ENCODE data around the gene SERF2. TPM values are rescaled to one million over a fixed set of nuclear protein-coding genes. Genes with fewer than 3 reads are reported as not detected.

Gene SERF2
- total RNA-seq (2013; cell fraction: nucleolus; rRNA removed): 275 and 286 TPM in 2 replicates
- 464 and 511 TPM in 2 replicates for total RNA-seq (2014; rRNA removed)
- total RNA-seq (2014; rRNA removed; fragmentation: Illumina TruSeq; extraction: Trizol): 502 and 521 TPM in 2 replicates
- 905 and 909 TPM in 2 replicates for total RNA-seq (2021)
- 1,456 TPM for polyA plus RNA-seq (2011; ENCODE audit: low read depth)
- 480 and 731 TPM in 2 replicates for polyA plus RNA-seq (2011; rRNA removed)
- polyA plus RNA-seq (2011; cell fraction: cytosol; rRNA removed): 1,369 and 1,576 TPM in 2 replicates
- 749 and 909 TPM in 2 replicates for polyA plus RNA-seq (2011; cell fraction: nucleus; rRNA removed)
- polyA plus RNA-seq (2012): 1,320 and 1,529 TPM in 2 replicates
- polyA plus RNA-seq (2014; fragmentation: Illumina TruSeq; extraction: Trizol): 347 and 1,122 TPM in 2 replicates
- polyA plus RNA-seq (2014; fragmentation: Nextera tagmentation; extraction: Ambion mirVana): 1,000 to 10,000 TPM; 4,056 to 4,159 TPM
- polyA plus RNA-seq (2014; rRNA removed): 824 and 883 TPM in 2 replicates
- 1,000 to 10,000 TPM; 1,845 to 1,938 TPM for polyA plus RNA-seq (2016; fragmentation: Nextera tagmentation; extraction: Ambion mirVana)
- 204 and 377 TPM in 2 replicates for polyA minus RNA-seq (2011; rRNA and poly(A)+ RNA removed)
- polyA minus RNA-seq (2011; cell fraction: cytosol; rRNA and poly(A)+ RNA removed): 120 and 135 TPM in 2 replicates
- polyA minus RNA-seq (2011; cell fraction: nucleus; rRNA and poly(A)+ RNA removed): 95.4 and 125 TPM in 2 replicates
- Bru-seq, nascent RNA: percentile 95 among the genes with signal in this experiment
- percentile 94 among the genes with signal in this experiment for BruChase-seq, experiment 1, labeled RNA remaining after a 6-hour chase
- BruChase-seq, experiment 2, labeled RNA remaining after a 2-hour chase: percentile 92 among the genes with signal in this experiment
- long read RNA-seq, experiment 1, transcript SERF2-216 (2 exons, 1,030 nt): minor isoform, 5 of 487 reads
- long read RNA-seq, experiment 1, transcript SERF2-207 (2 exons, 582 nt): minor isoform, 20 of 487 reads
- long read RNA-seq, experiment 1, transcript SERF2-201 (3 exons, 1,537 nt): major isoform, 455 of 487 reads
- long read RNA-seq, experiment 1, partial matches to known transcripts: 0 of 487 reads
- long read RNA-seq, experiment 1, other reads (novel, unspliced or antisense): 2 of 487 reads
- long read RNA-seq, experiment 2, transcript SERF2-207 (2 exons, 582 nt): minor isoform, 16 of 661 reads
- long read RNA-seq, experiment 2, transcript SERF2-201 (3 exons, 1,537 nt): major isoform, 630 of 661 reads
- long read RNA-seq, experiment 2, partial matches to known transcripts: 1 of 661 reads
- long read RNA-seq, experiment 2, other reads (novel, unspliced or antisense): 7 of 661 reads

GRCh38 chr15:43791993-43792760, at the start of gene SERF2:
SERF2 (plus strand) TSS chr15:43792320; CDS start chr15:43792377, 57 bp downstream.
- DNase-seq (ENCODE audit: low read depth, low spot score): peak; percentile 99
- RAD21 ChIA-PET (ENCODE audit: unreplicated experiment): interaction anchor here (0.8 to 2.2 kb wide), 7 partner anchors 13 to 40 kb away, joined by 5 to 10 read pairs (median 6); partner anchors contain the start of genes ELL3 and MFAP1
- Histone ChIP-seq H3K9me3 (replicated peaks; ENCODE audit: control insufficient read depth, insufficient read depth, low read length) (no peaks in the 10 kb centered on the region), H3K4me2 (ENCODE audit: control insufficient read depth, insufficient read depth) (peak within 1 kb of the TSS; percentile 99), H3K36me3 (ENCODE audit: control insufficient read depth in 2 of 2, insufficient read depth in 2 of 2, low read length in 1 of 2) (peaks cover 5 to 30% of the 10 kb centered on the region in 2 experiments), H4K20me1 (ENCODE audit: control insufficient read depth, insufficient read depth) (no peaks in the 10 kb centered on the region; the same call in none of the 2 replicates), H3K27ac (ENCODE audit: control insufficient read depth, insufficient read depth) (peak within 1 kb of the TSS; percentile 99), H3K4me1 (ENCODE audit: control insufficient read depth, insufficient read depth, low read length) (peaks cover 34% of the 10 kb centered on the region), H3K9ac (ENCODE audit: control insufficient read depth, insufficient read depth, low read length) (peak within 1 kb of the TSS; percentile 100), H2AFZ (ENCODE audit: control insufficient read depth, low read depth, low read length) (peak within 1 kb of the TSS; percentile 90), H3K79me2 (ENCODE audit: control insufficient read depth, insufficient read depth, low read length) (peaks cover 34% of the 10 kb centered on the region), H3K27me3 (replicated peaks in 1 of 2; ENCODE audit: control insufficient read depth in 2 of 2, insufficient read depth in 2 of 2, low read length in 1 of 2) (no peaks in the 10 kb centered on the region), H3K4me3 (peak within 1 kb of the TSS; percentile 96)
- SMC1A ChIA-PET (ENCODE audit: uncharacterized antibody, unreplicated experiment): interaction anchor here (1.1 to 9.4 kb wide), 11 partner anchors 9 to 41 kb away, joined by 3 to 129 read pairs (median 4); partner anchors contain the start of genes ELL3, HYPK and MFAP1
- CTCF ChIA-PET: interaction anchor here (0.6 to 7.1 kb wide), 6 partner anchors 16 to 40 kb away, joined by 3 to 72 read pairs (median 4); partner anchors contain the start of genes ELL3 and MFAP1
- ATAC-seq: peak; percentile 92
- TSS peak; percentile 65 for BruUV-seq (replicated peaks)
- POLR2A ChIA-PET: interaction anchor here (0.5 to 6.5 kb wide), 10 partner anchors 7 to 52 kb away, joined by 3 to 59 read pairs (median 4); partner anchors contain the start of genes ELL3, HYPK, MFAP1 and SERINC4
- peak; percentile 90 for FAIRE-seq
- WGBS (ENCODE audit: insufficient coverage, insufficient replicate concordance, low lambda C conversion rate, missing lambda C conversion rate): under 1% methylated on average over 47 of the region's 66 CpGs
- in situ Hi-C loops (cut with MboI): loop anchor here (10.0 to 25.0 kb wide), 2 partner anchors 933 to 1530 kb away; partner anchors contain the start of genes GANC and TMEM87A
- intact Hi-C loops (cut with micrococcal nuclease; ENCODE audit: unreplicated experiment): loop anchor here (1.0 to 5.0 kb wide), 2 partner anchors 8 to 35 kb away; partner anchors contain the start of genes HYPK, SERINC4 and WDR76
- TF ChIP-seq GATAD2B (conservative IDR thresholded peaks at IDR 0.05; ENCODE audit: low read depth): peak; percentile 69
- TF ChIP-seq SREBF2 (IDR thresholded peaks at IDR 0.05; ENCODE audit: low read length): no peak
- peak; percentile 82 for TF ChIP-seq MEF2B (IDR thresholded peaks at IDR 0.05; ENCODE audit: partially characterized antibody, poor library complexity, severe bottlenecking)
- TF ChIP-seq CREM (IDR thresholded peaks at IDR 0.05; ENCODE audit: low read depth): peak; percentile 62
- no peak for TF ChIP-seq CBX5 (IDR thresholded peaks at IDR 0.05; ENCODE audit: low read depth)
- peak; percentile 82 for TF ChIP-seq CHD1 (IDR thresholded peaks at IDR 0.05; ENCODE audit: low read depth, low read length)
- no peak for TF ChIP-seq NRF1 (conservative IDR thresholded peaks at IDR 0.05; ENCODE audit: low read depth, low read length)
- peak; percentile 57 for TF ChIP-seq ZNF687 (IDR thresholded peaks at IDR 0.05)
- TF ChIP-seq ATF3 (IDR thresholded peaks at IDR 0.05; ENCODE audit: borderline replicate concordance, extremely low read depth, low read depth, low read length): peak; percentile 92
- TF ChIP-seq HDGF (IDR thresholded peaks at IDR 0.05): peak; percentile 100
- TF ChIP-seq E2F4 (IDR thresholded peaks at IDR 0.05; ENCODE audit: low read depth, low read length): no peak
